WTC11 (cell line): ENCODE measurements around the gene WTIP. TPM values are rescaled to one million over a fixed set of nuclear protein-coding genes. Genes with fewer than 3 reads are reported as not detected.
A peak's percentile ranks its signal among the peaks of the same experiment; 100 is the strongest.

Experiments
- ATAC-seq: fragments of 200-7000 bp; cut with Tn5 transposase; 2 replicates; pipeline ENCODE4 v1.10.0; 2021; ENCODE audit warnings: mild to moderate bottlenecking, moderate library complexity
- CTCF ChIA-PET: fragments of 300-600 bp; sonication (Branson Sonifier 250); formaldehyde crosslinking; loops from one replicate; lab custom pipeline; 2021; ENCODE audit warnings: antibody characterized with exemption; lab: Charles Lee
- POLR2A ChIA-PET: fragments of 350-600 bp; sonication (Branson Sonifier 250); formaldehyde crosslinking; loops from one replicate; lab custom pipeline; 2021; ENCODE audit warnings: antibody characterized with exemption; lab: Charles Lee
- DNase-seq: peaks from one replicate; pipeline ENCODE4 v3.0.0; 2021; ENCODE audit warnings: low spot score
- H3K27ac Mint-ChIP-seq: 2 replicates; pipeline ENCODE4 v1.8.0; 2021; ENCODE audit warnings: mixed read lengths
- H3K27me3 Mint-ChIP-seq: 2 replicates; pipeline ENCODE4 v1.8.0; 2021; ENCODE audit warnings: low read depth, mild to moderate bottlenecking, moderate library complexity, mixed read lengths
- H3K36me3 Mint-ChIP-seq: 2 replicates; pipeline ENCODE4 v1.8.0; 2021; ENCODE audit warnings: mixed read lengths
- H3K4me1 Mint-ChIP-seq: 2 replicates; pipeline ENCODE4 v1.8.0; 2022; ENCODE audit warnings: mixed read lengths
- H3K4me3 Mint-ChIP-seq: 2 replicates; pipeline ENCODE4 v1.8.0; 2021; ENCODE audit warnings: mild to moderate bottlenecking, moderate library complexity, mixed read lengths
- H3K9me3 Mint-ChIP-seq: 2 replicates; pipeline ENCODE4 v1.8.0; 2021; ENCODE audit warnings: mixed read lengths
- ATF3 ChIP-seq: sonication (generic); formaldehyde crosslinking; conservative IDR thresholded peaks from 2 replicates; pipeline ENCODE4 v1.8.1; 2022; ENCODE audit warnings: mild to moderate bottlenecking, missing genetic modification reagents
- CDX4 ChIP-seq: fragments of 250-450 bp; sonication (Bioruptor Pico); IDR thresholded peaks from 2 replicates; pipeline ENCODE4 v1.9.0; 2021; ENCODE audit warnings: moderate library complexity, mild to moderate bottlenecking, inconsistent platforms, borderline replicate concordance
- ERG ChIP-seq: fragments of 250-450 bp; sonication (Bioruptor Pico); IDR thresholded peaks from 2 replicates; pipeline ENCODE4 v1.8.0; 2021; ENCODE audit warnings: mild to moderate bottlenecking
- GABPB1 ChIP-seq: sonication (generic); formaldehyde crosslinking; IDR thresholded peaks from 2 replicates; pipeline ENCODE4 v1.8.1; 2023; ENCODE audit warnings: mild to moderate bottlenecking, missing genetic modification reagents
- JAZF1 ChIP-seq: fragments of 250-450 bp; sonication (Bioruptor Pico); IDR thresholded peaks from 2 replicates; pipeline ENCODE4 v1.9.0; 2021; ENCODE audit warnings: moderate library complexity, mild to moderate bottlenecking, inconsistent platforms
- MLX ChIP-seq: sonication (generic); formaldehyde crosslinking; IDR thresholded peaks from 2 replicates; pipeline ENCODE4 v1.8.1; 2023; ENCODE audit warnings: mild to moderate bottlenecking, missing genetic modification reagents, moderate library complexity
- NR2C2 ChIP-seq: sonication (generic); formaldehyde crosslinking; IDR thresholded peaks from 2 replicates; pipeline ENCODE4 v1.8.0; 2022; ENCODE audit warnings: mild to moderate bottlenecking, missing genetic modification reagents
- PRDM15 ChIP-seq: sonication (generic); formaldehyde crosslinking; IDR thresholded peaks from 2 replicates; pipeline ENCODE4 v1.8.0; 2022; ENCODE audit warnings: missing genetic modification reagents
- PRRX2 ChIP-seq: fragments of 250-450 bp; sonication (Bioruptor Pico); IDR thresholded peaks from 2 replicates; pipeline ENCODE4 v1.8.0; 2021; ENCODE audit warnings: mild to moderate bottlenecking
- TEAD1 ChIP-seq: sonication (generic); formaldehyde crosslinking; IDR thresholded peaks from 2 replicates; pipeline ENCODE4 v1.8.0; 2022; ENCODE audit warnings: mild to moderate bottlenecking, missing genetic modification reagents
- ZNF219 ChIP-seq: sonication (generic); formaldehyde crosslinking; IDR thresholded peaks from 2 replicates; pipeline ENCODE4 v1.8.0; 2023; ENCODE audit warnings: missing genetic modification reagents, mild to moderate bottlenecking, borderline replicate concordance
- ZNF317 ChIP-seq: sonication (generic); formaldehyde crosslinking; IDR thresholded peaks from 2 replicates; pipeline ENCODE4 v1.8.1; 2023; ENCODE audit warnings: low read depth, mild to moderate bottlenecking, moderate library complexity, missing genetic modification reagents, borderline replicate concordance
- ZNF425 ChIP-seq: fragments of 250-450 bp; sonication (Bioruptor Pico); conservative IDR thresholded peaks from 2 replicates; pipeline ENCODE4 v1.9.0; 2021; ENCODE audit warnings: mild to moderate bottlenecking
- ZNF532 ChIP-seq: fragments of 250-450 bp; sonication (Bioruptor Pico); IDR thresholded peaks from 2 replicates; pipeline ENCODE4 v1.9.0; 2021; ENCODE audit warnings: mild to moderate bottlenecking, borderline replicate concordance
- total RNA-seq: library from RNA; stranded (reverse); gene quantifications from 3 replicates; pipeline ENCODE4 v1.2.3, GENCODE V29; 2021

WTIP gene
- total RNA-seq, 1 experiment from 2014 or later: 14.3 TPM

- Mint-ChIP-seq H3K9me3 (no peaks in the 10 kb centered on the region), H3K4me3 (no peak overlapping the region), H3K36me3 (peaks cover 2% of the 10 kb centered on the region; the same call in 1 of the 2 replicates), H3K27ac (no peak overlapping the region), H3K27me3 (no peaks in the 10 kb centered on the region), H3K4me1 (peaks cover 12% of the 10 kb centered on the region)
- DNase-seq (peak; percentile 4), ATAC-seq (no peak)
- ChIA-PET CTCF (interaction anchor here (0.6 to 2.8 kb wide), 7 partner anchors 11 to 525 kb away, joined by 3 to 28 read pairs (median 4); partner anchors contain the start of gene WTIP), POLR2A (interaction anchor here (0.6 to 0.7 kb wide), 3 partner anchors 90 to 214 kb away, joined by 3 to 4 read pairs (median 3); no protein-coding TSS in a partner anchor)
- TF ChIP-seq ZNF317 (CRISPR knock-in tag) (no peak), ZNF219 (CRISPR knock-in tag) (no peak), PRDM15 (CRISPR knock-in tag) (no peak), TEAD1 (CRISPR knock-in tag) (no peak)
Measured at GRCh38 chr19:34502582-34503411, 21.2 kb downstream of the WTIP start.

GRCh38 chr19:34503531-34504272 lies 22.1 kb downstream of the WTIP start:
- H3K27me3 Mint-ChIP-seq: no peaks in the 10 kb centered on the region
- no peak for ATAC-seq
- DNase-seq: peak; percentile 7
- H3K4me1 Mint-ChIP-seq: peaks cover 12% of the 10 kb centered on the region
- no peaks in the 10 kb centered on the region for H3K9me3 Mint-ChIP-seq
- H3K4me3 Mint-ChIP-seq: no peak overlapping the region
- CTCF ChIA-PET: interaction anchor here (0.6 to 1.1 kb wide), 2 partner anchors 32 to 52 kb away, joined by 3 read pairs; no protein-coding TSS in a partner anchor
- no peaks in the 10 kb centered on the region; the same call in 1 of the 2 replicates for H3K36me3 Mint-ChIP-seq
- TF ChIP-seq PRRX2 (CRISPR knock-in tag) (no peak), JAZF1 (CRISPR knock-in tag) (no peak), ZNF532 (CRISPR knock-in tag) (no peak), ERG (CRISPR knock-in tag) (no peak), MLX (CRISPR knock-in tag) (no peak), CDX4 (no peak), ATF3 (CRISPR knock-in tag) (no peak), GABPB1 (CRISPR knock-in tag) (no peak), NR2C2 (no peak), ZNF425 (CRISPR knock-in tag) (no peak)
- TF ChIP-seq, all 79 proteins: peak for 0
- H3K27ac Mint-ChIP-seq: no peak overlapping the region
- POLR2A ChIA-PET: no interaction called here
